NCI-H187 (cell line): ENCODE measurements around the gene SLAMF6.
"Not testable (repeated sequence)": the region's sequence is repeated elsewhere in the genome, so short reads cannot be mapped to it uniquely, and the experiment has no call there.

ENCODE experiments used
- DNase-seq, 2 experiments: peaks; one replicate each; lab custom pipeline; 2025; lab: John Stamatoyannopoulos, UW

SLAMF6 gene

DNA sequence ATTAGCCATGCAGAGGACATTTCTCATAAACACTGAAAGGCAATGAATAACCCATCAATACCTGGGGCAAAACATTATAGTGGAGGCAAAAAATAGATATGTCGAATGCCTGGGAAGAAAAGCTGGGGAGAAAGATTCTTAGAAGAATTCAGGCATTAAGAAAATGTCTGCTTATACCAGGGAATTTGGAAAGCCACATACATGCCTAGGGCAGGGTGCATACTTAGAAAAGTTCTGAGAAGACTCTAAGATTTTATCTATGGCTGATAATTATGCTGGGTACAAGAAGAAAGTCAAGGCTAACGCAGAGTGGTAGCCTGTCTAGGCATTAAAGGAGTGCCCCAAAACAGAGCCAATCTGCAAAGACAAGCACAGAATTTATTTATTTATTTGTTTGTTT is 18.4 kb downstream of the SLAMF6 start:
- no peak for DNase-seq

DNA sequence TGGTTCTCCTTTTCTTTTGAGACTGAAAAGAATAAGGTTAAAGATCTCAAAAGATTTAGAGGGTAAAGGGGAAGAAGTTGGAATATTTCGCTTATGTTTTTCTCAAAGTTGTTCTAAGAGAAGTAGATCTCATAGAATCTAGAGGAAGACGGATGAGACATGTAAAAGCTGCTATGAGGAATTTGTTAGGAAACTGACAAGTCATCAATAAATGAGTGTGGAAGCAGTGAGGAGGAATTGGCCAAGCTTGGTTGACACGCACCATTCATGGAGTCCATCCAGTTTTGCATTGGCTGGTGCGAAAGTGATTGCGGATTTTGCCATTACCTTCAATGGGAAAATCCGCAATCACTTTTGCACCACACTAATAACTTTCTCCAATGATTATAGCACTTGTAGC is 20.0 kb downstream of the SLAMF6 start:
- DNase-seq, result no peak

DNA sequence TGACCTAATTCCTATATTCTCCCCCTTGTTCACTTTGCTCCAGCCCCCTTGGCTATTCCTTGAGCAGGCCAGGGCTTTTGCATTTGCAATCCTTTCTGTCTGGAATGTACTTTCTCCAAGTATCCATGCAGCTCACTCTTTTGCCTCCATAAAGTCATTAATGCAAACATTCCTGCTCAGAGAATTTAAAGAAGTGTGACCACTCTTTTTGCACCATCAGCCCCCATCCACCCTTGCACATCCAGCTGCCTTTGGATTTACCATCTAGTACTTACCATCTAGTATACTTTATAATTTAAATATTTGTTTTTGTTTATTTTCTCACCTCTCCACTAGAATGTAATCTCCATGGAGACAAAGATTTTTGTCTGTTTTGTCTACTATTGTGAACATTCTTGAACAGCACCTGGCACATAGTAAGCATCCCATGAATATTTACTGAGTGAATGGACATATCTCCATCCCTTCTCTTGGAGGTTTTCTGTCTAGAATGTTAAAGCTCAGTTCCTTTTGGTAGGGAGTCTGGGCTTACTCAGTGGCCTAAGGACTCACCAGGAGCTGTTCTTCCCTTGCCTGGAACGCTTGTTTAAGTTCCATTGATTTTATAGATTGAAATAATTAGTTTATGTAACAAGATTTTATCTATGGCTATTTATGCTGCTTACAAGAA is 22.6 kb downstream of the SLAMF6 start:
- no peak for DNase-seq

DNA sequence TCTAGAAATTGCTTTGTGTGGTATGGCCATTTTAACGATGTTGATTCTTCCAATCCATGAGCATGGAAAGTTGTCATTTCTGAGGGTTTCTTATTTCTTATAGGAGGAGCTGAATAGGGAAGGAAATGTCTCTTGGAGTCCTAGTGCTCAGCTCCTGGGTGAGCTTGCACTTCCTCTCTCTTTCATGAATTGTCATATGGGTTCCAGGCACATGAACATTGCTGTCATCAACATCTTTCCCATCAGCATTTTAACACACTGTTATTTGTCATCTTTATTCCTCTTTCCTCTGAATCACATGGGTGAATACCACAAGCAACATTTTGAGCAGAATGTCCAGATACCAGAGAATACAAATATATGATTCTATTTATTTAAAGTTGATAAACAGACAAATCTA is 23.4 kb downstream of the SLAMF6 start:
- no peak for DNase-seq

DNA sequence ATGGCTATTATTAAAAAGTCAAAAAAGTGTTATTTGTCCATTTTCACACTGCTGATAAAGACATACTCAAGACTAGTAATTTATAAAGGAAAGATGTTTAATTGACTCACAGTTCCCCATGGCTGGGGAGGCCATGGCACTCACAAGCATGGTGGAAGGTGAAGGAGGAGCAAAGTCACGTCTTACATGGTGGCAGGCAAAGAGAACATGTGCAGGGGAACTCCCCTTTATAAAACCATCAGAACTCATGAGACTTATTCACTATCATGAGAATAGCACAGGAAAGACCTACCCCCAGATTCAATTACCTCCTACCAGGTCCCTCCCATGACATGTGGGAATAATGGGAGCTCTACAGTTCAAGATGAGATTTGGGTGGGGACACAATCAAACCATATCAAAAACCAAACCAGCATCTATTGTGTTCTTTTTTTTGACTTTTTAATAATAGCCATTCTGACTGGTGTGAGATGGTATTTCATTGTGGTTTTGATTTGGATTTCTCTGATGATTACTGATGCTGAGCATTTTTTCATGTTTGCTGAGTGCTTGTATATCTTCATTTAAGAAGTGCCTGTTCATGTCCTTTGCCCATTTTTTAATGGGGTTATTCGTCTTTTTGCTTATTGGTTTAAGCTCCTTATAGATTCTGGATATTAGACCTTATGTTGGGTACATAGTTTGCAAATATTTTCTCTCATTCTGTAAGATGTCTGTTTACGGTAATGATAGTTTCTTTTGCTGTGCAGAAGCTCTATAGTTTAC is 24.6 kb downstream of the SLAMF6 start:
- DNase-seq, result not testable (repeated sequence)

DNA sequence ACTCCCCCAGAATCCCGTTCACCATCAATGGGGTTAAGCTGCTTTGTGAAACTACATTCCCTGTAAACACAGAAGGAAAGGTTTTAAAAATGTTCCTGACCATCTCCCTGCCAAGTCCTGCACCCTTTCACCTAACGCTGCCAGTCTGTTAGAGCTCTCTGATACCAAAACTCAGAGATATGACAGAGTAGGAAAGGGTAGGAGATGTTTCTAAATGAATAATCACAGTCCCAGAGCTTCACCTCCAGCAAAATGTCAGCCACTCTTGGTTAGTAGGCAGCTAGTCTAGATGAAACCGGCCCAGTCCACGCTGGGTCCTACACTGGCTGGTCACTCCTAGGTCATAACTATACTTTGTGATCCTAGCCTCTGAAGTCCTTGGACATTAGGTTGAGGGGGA is 26.7 kb downstream of the SLAMF6 start:
- no peak for DNase-seq

DNA sequence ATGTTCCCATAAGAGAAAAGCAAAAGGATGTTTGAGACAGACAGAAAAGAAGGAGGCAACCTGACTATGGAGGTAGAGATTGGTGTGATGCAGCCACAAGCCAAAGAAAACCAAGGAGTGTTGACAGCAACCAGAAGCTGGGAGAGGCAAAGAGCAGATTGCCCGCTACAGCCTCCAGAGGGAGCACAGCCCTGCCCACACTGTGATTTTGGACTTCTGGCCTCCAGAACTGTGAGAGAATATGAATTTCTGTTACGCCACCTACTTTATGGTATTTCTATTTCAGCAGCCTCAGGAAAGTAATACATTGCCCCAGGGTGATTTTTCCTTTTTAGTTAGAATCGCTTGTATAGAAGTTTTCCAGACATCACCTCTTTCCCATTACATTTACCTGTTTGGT is 28.4 kb downstream of the SLAMF6 start:
- no peak for DNase-seq

DNA sequence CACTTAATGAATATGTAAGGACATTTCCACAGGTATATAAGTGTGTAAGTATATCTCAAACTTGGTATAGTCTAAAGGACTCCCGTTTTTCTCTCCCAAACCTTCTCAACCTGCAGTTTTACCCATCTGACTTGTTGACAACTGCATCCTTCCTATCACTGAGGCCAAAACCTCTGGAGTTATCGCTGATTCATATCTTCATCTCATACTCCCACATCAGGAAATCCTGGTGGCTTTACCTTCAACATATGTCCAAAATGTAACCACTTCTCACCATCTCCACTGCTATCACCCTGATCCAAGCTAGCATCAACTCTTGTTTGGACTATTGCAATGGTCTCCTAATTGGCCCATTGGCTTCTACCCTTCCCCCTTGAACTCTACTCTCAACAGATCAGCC is 30.4 kb downstream of the SLAMF6 start:
- no peak for DNase-seq

DNA sequence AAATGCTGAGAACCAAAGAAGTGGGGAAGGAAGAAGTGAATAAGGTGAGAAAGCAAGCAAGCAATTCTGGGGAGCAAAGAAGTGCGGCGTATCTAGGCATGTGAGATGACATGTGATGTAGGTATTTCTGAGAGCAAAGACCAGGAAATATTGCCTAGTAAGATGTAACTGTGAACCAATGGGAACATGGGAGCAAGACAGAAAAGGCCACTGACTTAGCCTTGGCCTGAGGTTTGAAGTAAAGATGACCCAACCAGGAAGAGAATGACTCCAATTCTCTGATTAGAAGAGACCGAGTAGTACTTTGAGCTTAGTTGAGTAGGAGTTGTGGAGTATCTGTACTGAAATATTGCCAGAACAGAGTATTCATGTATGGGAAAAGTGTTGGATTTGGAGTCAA is 31.1 kb downstream of the SLAMF6 start:
- DNase-seq, result no peak

DNA sequence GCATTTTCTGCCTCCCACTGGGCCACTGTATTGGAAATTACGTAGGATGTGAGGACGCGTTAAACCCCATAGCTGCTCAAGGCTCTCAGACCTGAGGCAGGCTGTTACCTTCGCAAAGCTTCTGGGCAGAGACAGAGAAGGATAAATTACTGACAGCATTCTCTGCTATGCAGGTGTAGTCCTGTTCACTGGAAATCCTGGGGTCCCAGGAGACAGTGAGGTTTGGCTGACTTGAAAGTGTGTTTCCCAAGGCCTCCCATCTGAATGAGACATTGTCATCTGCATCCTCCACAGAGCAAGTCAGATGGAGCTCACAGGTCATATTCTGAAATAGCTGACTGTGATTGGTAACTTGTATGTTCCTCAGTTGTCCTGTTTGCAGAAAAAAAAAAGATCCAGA is 32.0 kb downstream of the SLAMF6 start:
- DNase-seq, result no peak

DNA sequence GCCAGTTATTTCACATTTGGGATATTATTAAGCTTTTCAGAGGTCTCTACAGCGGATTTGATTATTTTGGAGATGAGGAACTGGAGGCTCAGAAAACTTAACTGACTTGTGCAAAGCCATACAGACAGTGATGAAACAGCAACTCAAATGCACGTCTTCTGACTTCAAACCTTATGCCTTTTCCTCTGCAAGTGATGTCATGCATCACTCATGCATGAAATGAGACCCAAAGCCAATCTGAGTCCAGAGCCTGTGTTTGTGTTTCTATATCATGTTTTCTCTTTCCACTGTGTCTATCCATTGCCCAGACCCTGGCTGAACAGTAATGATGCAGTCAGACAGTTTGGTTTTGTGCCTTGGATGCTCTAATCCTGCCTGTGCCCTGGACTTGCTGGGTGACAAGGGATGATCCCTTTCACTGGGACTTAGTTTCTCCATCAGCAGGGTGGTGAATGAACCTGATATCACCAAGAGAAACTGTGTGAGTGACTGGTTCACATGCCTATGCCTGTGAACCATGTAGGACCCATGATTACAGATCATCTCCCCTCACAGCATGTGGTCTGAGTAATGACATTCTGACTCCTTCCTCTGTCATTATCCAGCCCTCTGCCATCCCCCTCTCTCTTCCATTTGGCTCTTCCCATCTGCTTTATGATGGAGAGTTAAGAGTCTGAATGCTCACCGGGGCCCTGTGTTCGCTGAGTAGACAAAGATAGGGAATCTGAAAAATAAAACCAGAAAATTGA is 33.4 kb downstream of the SLAMF6 start:
- no peak for DNase-seq

DNA sequence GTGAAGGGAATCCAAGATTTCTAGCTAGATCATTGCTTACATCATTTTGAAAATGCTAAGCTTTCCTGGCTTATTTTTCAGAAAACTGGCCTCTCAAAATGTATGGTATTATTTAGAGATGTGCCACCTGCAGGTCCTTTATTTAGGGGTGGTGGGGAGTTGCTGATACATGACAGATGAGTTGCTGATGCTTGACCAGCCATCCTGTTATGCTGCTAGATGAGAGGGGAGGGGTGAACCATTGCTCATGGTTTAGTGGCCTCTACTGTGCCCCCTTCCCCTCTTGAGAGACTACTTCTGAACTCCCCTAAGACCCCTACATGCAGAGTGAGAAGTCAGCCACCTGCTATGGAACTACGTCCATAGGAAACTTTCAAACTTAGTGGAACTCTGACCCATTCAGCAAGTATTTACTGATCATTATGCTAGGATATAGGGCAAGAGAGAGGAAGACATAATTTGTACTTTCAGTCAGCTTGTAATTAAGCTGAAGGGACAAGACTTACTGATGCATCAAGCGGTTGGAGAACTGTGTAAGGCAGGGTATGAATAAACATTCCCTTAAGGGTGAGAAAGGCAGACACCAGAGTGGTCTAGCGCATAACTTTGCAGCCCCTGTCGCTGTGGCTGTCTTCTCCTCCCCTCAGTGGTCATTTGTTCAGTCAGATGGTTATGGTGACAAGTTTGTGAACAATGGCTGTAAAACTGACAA is 34.6 kb downstream of the SLAMF6 start:
- DNase-seq, result no peak

DNA sequence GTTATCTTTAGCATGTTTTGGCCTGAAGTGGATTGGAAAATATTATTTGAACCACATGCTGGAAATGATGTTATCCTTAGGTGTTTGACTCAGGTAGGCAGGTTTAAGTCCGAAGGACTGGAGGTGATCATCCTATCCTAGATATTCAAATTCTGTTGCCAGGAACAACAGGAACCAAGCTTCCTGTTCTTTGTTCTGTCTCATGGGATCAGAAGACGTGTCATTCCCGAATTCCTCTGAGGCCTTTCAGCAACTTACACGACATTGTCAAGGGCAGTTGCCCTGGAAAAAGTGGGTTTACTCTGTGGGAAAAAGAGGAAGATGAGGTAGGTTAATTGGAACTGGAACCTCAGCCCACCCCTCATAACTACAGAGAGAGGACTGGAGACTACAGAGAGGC is 36.6 kb downstream of the SLAMF6 start:
- no peak for DNase-seq

DNA sequence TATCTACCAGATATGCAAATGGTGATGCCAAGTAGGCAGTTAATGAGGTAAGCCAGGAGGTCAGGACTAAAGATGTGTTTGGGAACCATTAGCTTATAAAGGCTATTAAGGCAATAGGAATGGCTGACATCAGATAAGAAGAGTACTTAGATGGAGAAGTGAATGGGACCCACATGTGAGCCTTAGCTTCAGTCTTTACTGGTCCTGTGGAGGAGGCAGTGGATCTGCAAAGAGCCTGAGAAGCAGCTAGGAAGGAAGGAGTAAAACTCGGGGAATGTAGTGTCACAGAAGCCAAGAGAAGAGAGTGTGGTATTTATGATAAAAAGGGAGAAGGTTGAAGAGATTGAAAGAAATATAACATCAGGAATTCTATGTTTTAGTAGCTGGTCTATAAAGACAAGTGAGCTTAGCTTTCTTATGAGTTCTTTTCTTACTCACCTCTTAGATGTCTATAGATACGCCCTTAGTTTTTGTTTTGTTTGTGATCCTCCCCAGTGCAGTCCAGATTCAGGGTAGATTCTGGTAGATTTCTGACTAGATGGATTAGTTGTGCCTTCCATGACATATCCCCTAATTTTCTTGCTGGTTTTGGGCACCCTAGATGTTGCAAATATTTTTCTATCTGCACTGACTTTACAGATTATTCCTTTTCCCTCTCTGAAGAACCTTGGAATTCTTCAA is 39.4 kb downstream of the SLAMF6 start:
- no peak for DNase-seq

DNA sequence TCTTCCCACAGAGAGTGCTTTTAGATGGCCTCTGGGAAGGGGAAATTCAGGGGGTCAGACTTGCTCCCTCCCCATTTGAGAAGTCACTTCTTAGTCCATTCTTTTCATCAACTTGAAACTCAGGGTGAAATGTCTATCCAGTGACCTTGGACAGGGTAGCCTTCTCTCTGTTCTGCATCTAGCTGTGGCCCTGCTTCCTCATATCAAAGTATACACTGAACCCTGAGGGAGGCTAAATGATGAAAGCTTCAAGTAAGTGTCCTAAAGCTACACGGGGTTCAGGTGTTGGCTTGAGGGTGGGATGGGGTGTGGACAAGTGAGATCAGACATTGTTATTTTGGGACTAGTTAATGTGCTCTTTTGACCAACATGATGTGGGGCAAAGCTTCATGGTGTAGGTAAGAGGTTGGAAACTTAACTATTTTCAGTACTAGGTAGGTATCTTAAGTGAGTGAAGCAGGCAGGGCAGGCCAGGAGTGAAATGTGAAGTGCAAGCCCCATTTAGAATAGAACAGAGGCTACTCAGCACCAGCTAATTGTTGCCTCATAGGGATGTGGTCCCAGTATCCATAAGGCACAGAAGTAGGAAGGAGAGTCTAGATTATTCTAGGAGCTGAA is 41.0 kb downstream of the SLAMF6 start:
- no peak for DNase-seq

DNA sequence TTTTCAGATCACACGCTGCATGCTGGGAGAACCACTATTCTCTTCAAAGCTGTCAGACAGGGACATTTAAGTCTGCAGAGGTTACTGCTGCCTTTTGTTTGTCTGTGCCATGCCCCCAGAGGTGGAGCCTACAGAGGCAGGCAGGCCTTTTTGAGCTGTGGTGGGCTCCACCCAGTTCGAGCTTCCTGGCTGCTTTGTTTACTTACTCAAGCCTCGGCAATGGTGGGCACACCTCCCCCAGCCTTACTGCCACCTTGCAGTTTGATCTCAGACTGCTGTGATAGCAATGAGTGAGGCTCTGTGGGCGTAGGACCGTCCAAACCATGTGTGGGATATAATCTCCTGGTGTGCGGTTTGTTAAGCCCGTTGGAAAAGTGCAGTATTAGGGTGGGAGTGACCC is 42.3 kb downstream of the SLAMF6 start:
- not testable (repeated sequence) for DNase-seq

DNA sequence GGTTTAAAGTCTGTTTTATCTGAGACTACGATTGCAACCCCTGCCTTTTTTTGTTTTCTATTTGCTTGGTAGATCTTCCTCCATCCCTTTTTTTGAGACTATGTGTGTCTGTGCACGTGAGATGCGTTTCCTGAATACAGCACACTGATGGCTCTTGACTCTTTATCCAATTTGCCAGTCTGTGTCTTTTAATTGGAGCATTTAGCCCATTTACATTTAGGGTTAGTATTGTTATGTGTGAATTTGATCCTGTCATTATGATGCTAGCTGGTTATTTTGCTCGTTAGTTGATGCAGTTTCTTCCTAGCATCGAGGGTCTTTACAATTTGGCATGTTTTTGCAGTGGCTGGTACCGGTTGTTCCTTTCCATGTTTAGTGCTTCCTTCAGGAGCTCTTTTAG is 44.0 kb downstream of the SLAMF6 start:
- not testable (repeated sequence) for DNase-seq

DNA sequence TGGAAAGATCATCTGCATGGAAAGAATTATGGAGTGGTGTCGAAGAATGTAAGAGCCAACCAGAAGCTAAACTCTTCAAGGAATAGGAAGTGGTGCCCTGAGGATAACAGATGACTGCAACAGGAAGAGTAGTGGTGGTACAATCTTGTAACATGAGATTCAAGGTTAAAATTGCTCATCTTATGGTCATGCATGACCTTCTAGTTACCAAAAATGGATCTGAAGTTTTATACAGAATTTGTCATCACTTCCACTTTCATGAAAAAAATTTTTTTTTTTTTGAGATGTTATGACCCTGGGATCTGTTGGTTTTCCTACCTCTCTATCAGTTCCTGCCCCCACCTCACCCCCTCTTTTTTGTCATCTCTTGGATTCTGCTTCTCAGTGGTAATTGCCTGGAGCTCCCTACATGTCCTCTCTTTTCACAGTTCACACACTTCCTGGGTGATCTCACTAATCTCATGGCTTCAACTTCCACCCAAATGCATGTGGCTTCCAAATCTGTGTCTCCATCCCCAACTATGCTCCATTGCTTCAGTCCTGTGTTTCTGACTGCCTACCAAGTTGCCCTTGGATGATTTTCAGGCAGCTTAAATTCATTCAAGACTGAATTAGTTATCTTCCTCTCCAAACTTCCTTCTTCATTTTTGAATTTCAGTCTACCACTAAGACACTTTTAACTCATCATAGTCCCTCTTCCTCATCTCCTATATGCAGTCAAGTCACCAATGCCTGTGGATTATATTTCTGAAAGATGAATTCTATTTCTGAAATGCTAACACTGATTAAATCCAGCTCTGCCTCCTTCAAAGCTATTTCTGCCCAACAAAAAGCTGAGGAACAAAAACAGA is 48.4 kb downstream of the SLAMF6 start:
- no peak for DNase-seq

DNA sequence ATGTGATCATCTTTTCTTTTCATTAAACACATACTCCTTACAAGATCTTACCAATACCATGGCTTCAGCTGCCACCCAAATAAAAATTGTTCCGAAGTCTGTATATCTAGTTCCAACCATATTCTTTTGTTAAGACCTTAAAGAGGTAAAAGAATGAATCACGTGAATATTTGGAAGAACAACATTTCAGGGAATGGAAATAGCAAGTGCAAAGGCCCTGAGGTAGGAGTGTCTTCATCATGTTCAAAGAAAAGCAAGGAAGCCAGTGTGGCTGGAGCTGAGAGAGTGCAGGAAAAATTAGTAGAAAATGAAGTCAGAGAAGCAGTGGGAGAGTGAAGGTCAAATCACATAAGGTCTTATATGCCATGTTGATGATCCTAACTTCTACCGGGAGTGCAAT is 50.9 kb downstream of the SLAMF6 start:
- no peak for DNase-seq

DNA sequence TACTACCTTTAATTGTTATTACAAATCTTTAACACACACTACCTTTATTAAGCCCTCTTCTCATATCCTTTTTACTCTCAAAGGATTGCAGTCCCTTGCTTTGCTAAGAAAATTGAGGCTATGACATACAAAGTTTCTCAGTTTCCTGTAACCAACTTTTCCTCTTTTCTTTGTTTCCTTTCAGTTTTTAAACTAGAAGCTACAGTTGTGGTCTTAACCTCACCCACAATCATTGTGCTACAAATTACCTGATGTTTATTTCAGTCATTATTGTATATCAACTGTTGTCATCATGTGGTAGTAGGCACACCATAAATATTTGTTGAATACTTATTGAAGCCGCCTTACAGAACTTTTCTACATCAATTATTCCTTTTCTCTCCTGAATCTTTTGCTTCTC is 51.8 kb downstream of the SLAMF6 start:
- DNase-seq, result no peak

DNA sequence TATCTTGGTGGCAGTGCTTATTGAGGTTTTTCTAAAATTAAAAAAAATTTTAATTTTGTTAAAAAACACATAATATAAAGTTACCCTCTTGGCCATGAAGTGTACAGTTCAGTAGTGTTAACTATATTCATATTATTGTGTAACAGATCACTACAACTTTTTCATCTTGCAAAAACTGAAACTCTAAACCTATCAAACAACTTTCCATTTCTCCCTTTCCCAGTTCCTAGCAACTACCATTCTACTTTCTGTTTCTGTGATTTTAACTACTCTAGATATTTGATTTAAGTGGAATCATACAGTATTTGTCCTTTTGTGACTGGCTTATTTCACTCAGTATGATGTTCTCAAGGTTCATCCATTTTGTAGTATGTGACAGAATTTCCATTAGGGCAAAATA is 55.5 kb downstream of the SLAMF6 start:
- DNase-seq, result no peak
